ENCODE data around the gene ATP6V0E1. TPM values are rescaled to one million over a fixed set of nuclear protein-coding genes. Genes with fewer than 3 reads are reported as not detected.

ATP6V0E1 gene
- total and polyA plus RNA-seq, 8 donors, result 18.0 to 328 (median 133) TPM

GRCh38 chr5:173011566-173011965, 28.0 kb downstream of the ATP6V0E1 start:
- Histone ChIP-seq H3K27ac (peak overlapping the region; percentile 57 to 80 (median 68)), H3K4me3 (no peak overlapping the region), H3K36me3 (no peaks in the 10 kb centered on the region), H3K27me3 (no peaks in the 10 kb centered on the region), H3K9me3 (no peaks in the 10 kb centered on the region), H3K4me1 (peaks cover 23 to 87% (median 66%) of the 10 kb centered on the region in 4 donors)
- WGBS, 5 donors, result 30 to 64% (median 47%) methylated on average over 4 of the region's 4 CpGs
- TF ChIP-seq POLR2AphosphoS5 (IDR thresholded peaks at IDR 0.05), result peak in 1 of 3 donors; percentile 8
- TF ChIP-seq POLR2A (IDR thresholded peaks at IDR 0.05), result no peak
- no peak for DNase-seq
- intact Hi-C loops (cut with DNase I; ENCODE audit: low total_unique reads), result no loop called here

GRCh38 chr5:173012882-173013281, 29.3 kb downstream of the ATP6V0E1 start:
- Histone ChIP-seq H3K4me1 (peaks cover 28 to 87% (median 65%) of the 10 kb centered on the region in 4 donors), H3K27ac (peak overlapping the region in 3 of 5 donors; percentile 68 to 80 (median 72)), H3K27me3 (no peaks in the 10 kb centered on the region), H3K36me3 (no peaks in the 10 kb centered on the region), H3K9me3 (no peaks in the 10 kb centered on the region), H3K4me3 (no peak overlapping the region)
- DNase-seq, result no peak
- WGBS, 5 donors, result 84 to 94% (median 89%) methylated on average over 4 of the region's 4 CpGs
- intact Hi-C loops (cut with DNase I; ENCODE audit: low total_unique reads), result no loop called here
- no peak for TF ChIP-seq POLR2A (IDR thresholded peaks at IDR 0.05)
- no peak for TF ChIP-seq CTCF (IDR thresholded peaks at IDR 0.05)
- no peak for TF ChIP-seq POLR2AphosphoS5 (IDR thresholded peaks at IDR 0.05)
- TF ChIP-seq EP300 (IDR thresholded peaks at IDR 0.05), result no peak

GRCh38 chr5:173014671-173015070, 31.1 kb downstream of the ATP6V0E1 start:
- no peak for TF ChIP-seq POLR2AphosphoS5 (IDR thresholded peaks at IDR 0.05)
- no peak for TF ChIP-seq CTCF (IDR thresholded peaks at IDR 0.05)
- no peak for TF ChIP-seq POLR2A (IDR thresholded peaks at IDR 0.05)
- TF ChIP-seq EP300 (IDR thresholded peaks at IDR 0.05), result no peak
- peak overlapping the region in 4 of 5 donors; percentile 69 to 85 (median 76) for H3K27ac ChIP-seq

GRCh38 chr5:173015192-173015591, 31.6 kb downstream of the ATP6V0E1 start:
- Histone ChIP-seq H3K4me3 (no peak overlapping the region), H3K27ac (peak overlapping the region in 4 of 5 donors; percentile 69 to 85 (median 76)), H3K36me3 (peaks cover under 1 to 3% (median 2%) of the 10 kb centered on the region in 4 donors), H3K27me3 (no peaks in the 10 kb centered on the region), H3K4me1 (peaks cover 30 to 80% (median 58%) of the 10 kb centered on the region in 4 donors), H3K9me3 (no peaks in the 10 kb centered on the region)
- intact Hi-C loops (cut with DNase I; ENCODE audit: low total_unique reads), result no loop called here
- DNase-seq, result no peak
- TF ChIP-seq POLR2AphosphoS5 (IDR thresholded peaks at IDR 0.05) (no peak), EP300 (IDR thresholded peaks at IDR 0.05) (no peak), CTCF (IDR thresholded peaks at IDR 0.05) (no peak), POLR2A (IDR thresholded peaks at IDR 0.05) (no peak)
- WGBS, 5 donors, result 80 to 96% (median 91%) methylated on average over 2 of the region's 2 CpGs

More at GRCh38 chr5:173014671-173015070, 31.1 kb downstream of the ATP6V0E1 start:
- no peak for DNase-seq
- Histone ChIP-seq H3K4me1 (peaks cover 27 to 80% (median 60%) of the 10 kb centered on the region in 4 donors), H3K27me3 (no peaks in the 10 kb centered on the region), H3K9me3 (no peaks in the 10 kb centered on the region), H3K36me3 (no peaks in the 10 kb centered on the region), H3K4me3 (no peak overlapping the region)
- intact Hi-C loops (cut with DNase I; ENCODE audit: low total_unique reads), result no loop called here
- 86 to 95% (median 91%) methylated on average over 4 of the region's 4 CpGs for WGBS, 5 donors

All from stomach (tissue), 9 donors.